MCF 10A (cell line): ENCODE measurements around the gene IL21. TPM values are rescaled to one million over a fixed set of nuclear protein-coding genes. Genes with fewer than 3 reads are reported as not detected.

Experiments
- BruUV-seq: library from RNA; stranded (reverse); fragments of 400-500 nt; replicated peaks from 2 replicates; lab custom pipeline; 2021; lab: Mats Ljungman, UMichigan
- CTCF ChIA-PET: fragments of 300-600 bp; sonication (Branson Sonifier 250); formaldehyde crosslinking; extraction: SDS; loops from one replicate; lab custom pipeline; 2021; ENCODE audit warnings: antibody characterized with exemption, inconsistent platforms; lab: Yijun Ruan, JAX
- POLR2A ChIA-PET: fragments of 300-600, 350-650 bp; sonication (Branson Sonifier 250); formaldehyde crosslinking; extraction: SDS; loops from one replicate; lab custom pipeline; 2020; ENCODE audit warnings: antibody characterized with exemption, inconsistent platforms; lab: Yijun Ruan, JAX
- DNase-seq: peaks from one replicate; pipeline ENCODE4 v3.0.0-alpha.2; 2018; ENCODE audit not compliant: unreplicated experiment
- H3K27ac Mint-ChIP-seq: one replicate; pipeline ENCODE4 v1.8.0; 2022; ENCODE audit warnings: mild to moderate bottlenecking, low read depth, mixed read lengths; ENCODE audit not compliant: unreplicated experiment
- H3K27me3 Mint-ChIP-seq: one replicate; pipeline ENCODE4 v1.8.0; 2022; ENCODE audit warnings: mixed read lengths; ENCODE audit not compliant: insufficient read depth, unreplicated experiment
- H3K36me3 Mint-ChIP-seq: one replicate; pipeline ENCODE4 v1.8.0; 2022; ENCODE audit warnings: mild to moderate bottlenecking, moderate library complexity, mixed read lengths; ENCODE audit not compliant: insufficient read depth, unreplicated experiment
- H3K4me1 Mint-ChIP-seq: one replicate; pipeline ENCODE4 v1.8.0; 2022; ENCODE audit warnings: mixed read lengths; ENCODE audit not compliant: insufficient read depth, unreplicated experiment
- H3K4me3 Mint-ChIP-seq: one replicate; pipeline ENCODE4 v1.8.0; 2022; ENCODE audit warnings: mild to moderate bottlenecking, moderate library complexity, mixed read lengths; ENCODE audit not compliant: unreplicated experiment
- H3K9me3 Mint-ChIP-seq: one replicate; pipeline ENCODE4 v1.8.0; 2022; ENCODE audit warnings: mixed read lengths; ENCODE audit not compliant: unreplicated experiment
- CTCF ChIP-seq: fragments of 200-600 bp; IDR thresholded peaks from one replicate; pipeline ENCODE4 v1.8.0; 2022; ENCODE audit warnings: antibody characterized with exemption, mild to moderate bottlenecking; ENCODE audit not compliant: unreplicated experiment
- intact Hi-C: fragments of 100-400 bp; cut with micrococcal nuclease; formaldehyde crosslinking; loops from 2 replicates; pipeline ENCODE4 v1.14.1; 2022
- total RNA-seq: library from RNA; stranded (reverse); gene quantifications from 2 replicates; pipeline ENCODE4 v1.2.3, GENCODE V29; 2022

IL21 gene
- total RNA-seq, 1 experiment from 2014 or later: not detected

GRCh38 chr4:122636697-122637096 lies 15.8 kb upstream of the IL21 start:
- TF ChIP-seq CTCF: no peak
- no peaks in the 10 kb centered on the region for H3K4me1 Mint-ChIP-seq
- no peaks in the 10 kb centered on the region for H3K27me3 Mint-ChIP-seq
- H3K4me3 Mint-ChIP-seq: no peak overlapping the region
- no peaks in the 10 kb centered on the region for H3K9me3 Mint-ChIP-seq
- no TSS peak for BruUV-seq
- ChIA-PET CTCF (interaction anchor here (0.8 to 1.4 kb wide), 3 partner anchors 35 to 81 kb away, joined by 3 to 4 read pairs (median 4); no protein-coding TSS in a partner anchor), POLR2A (no interaction called here)
- no peaks in the 10 kb centered on the region for H3K36me3 Mint-ChIP-seq
- DNase-seq: no peak
- intact Hi-C loops: no loop called here
- no peak overlapping the region for H3K27ac Mint-ChIP-seq

- Mint-ChIP-seq H3K27me3 (no peaks in the 10 kb centered on the region), H3K36me3 (no peaks in the 10 kb centered on the region), H3K9me3 (no peaks in the 10 kb centered on the region), H3K4me1 (no peaks in the 10 kb centered on the region), H3K27ac (no peak overlapping the region), H3K4me3 (no peak overlapping the region)
- CTCF ChIA-PET: interaction anchor here (0.8 kb wide), 2 partner anchors 10 to 536 kb away, joined by 3 to 4 read pairs; no protein-coding TSS in a partner anchor
- BruUV-seq: no TSS peak
- no peak for TF ChIP-seq CTCF
- DNase-seq: no peak
- intact Hi-C loops: no loop called here
- POLR2A ChIA-PET: interaction anchor here (0.6 to 0.7 kb wide), 2 partner anchors 95 to 1437 kb away, joined by 3 read pairs; no protein-coding TSS in a partner anchor
These were observed 14.3 kb upstream of the IL21 start for GRCh38 chr4:122635205-122635604.

- POLR2A ChIA-PET: no interaction called here
- Mint-ChIP-seq H3K27ac (no peak overlapping the region), H3K4me3 (no peak overlapping the region), H3K36me3 (no peaks in the 10 kb centered on the region), H3K9me3 (no peaks in the 10 kb centered on the region), H3K4me1 (no peaks in the 10 kb centered on the region), H3K27me3 (no peaks in the 10 kb centered on the region)
- CTCF ChIA-PET: no interaction called here
- TF ChIP-seq CTCF: no peak
- DNase-seq: no peak
- no TSS peak for BruUV-seq
- intact Hi-C loops: no loop called here
These were observed 12.3 kb upstream of the IL21 start for GRCh38 chr4:122633211-122633610.

GRCh38 chr4:122632396-122633143 lies 11.7 kb upstream of the IL21 start:
- no peak overlapping the region for H3K4me3 Mint-ChIP-seq
- intact Hi-C loops: no loop called here

More at GRCh38 chr4:122632396-122633143, 11.7 kb upstream of the IL21 start:
- no TSS peak for BruUV-seq
- Mint-ChIP-seq H3K27ac (no peak overlapping the region), H3K4me1 (no peaks in the 10 kb centered on the region), H3K27me3 (no peaks in the 10 kb centered on the region), H3K9me3 (no peaks in the 10 kb centered on the region), H3K36me3 (no peaks in the 10 kb centered on the region)
- TF ChIP-seq CTCF: no peak
- DNase-seq: no peak
- CTCF ChIA-PET: interaction anchor here (0.7 to 1.0 kb wide), 3 partner anchors 8 to 29 kb away, joined by 3 to 4 read pairs (median 3); no protein-coding TSS in a partner anchor
- POLR2A ChIA-PET: interaction anchor here (0.6 to 0.9 kb wide), 2 partner anchors 34 to 68 kb away, joined by 3 read pairs; no protein-coding TSS in a partner anchor
